GM19025 (cell line): ENCODE measurements around the gene MYMK.

ENCODE experiments used
- ATAC-seq: cut with Tn5 transposase; IDR thresholded peaks from one replicate; pipeline ENCODE4 v1.9.1; 2021; ENCODE audit warnings: mild to moderate bottlenecking, low read depth, moderate library complexity; ENCODE audit not compliant: unreplicated experiment

Gene MYMK

DNA sequence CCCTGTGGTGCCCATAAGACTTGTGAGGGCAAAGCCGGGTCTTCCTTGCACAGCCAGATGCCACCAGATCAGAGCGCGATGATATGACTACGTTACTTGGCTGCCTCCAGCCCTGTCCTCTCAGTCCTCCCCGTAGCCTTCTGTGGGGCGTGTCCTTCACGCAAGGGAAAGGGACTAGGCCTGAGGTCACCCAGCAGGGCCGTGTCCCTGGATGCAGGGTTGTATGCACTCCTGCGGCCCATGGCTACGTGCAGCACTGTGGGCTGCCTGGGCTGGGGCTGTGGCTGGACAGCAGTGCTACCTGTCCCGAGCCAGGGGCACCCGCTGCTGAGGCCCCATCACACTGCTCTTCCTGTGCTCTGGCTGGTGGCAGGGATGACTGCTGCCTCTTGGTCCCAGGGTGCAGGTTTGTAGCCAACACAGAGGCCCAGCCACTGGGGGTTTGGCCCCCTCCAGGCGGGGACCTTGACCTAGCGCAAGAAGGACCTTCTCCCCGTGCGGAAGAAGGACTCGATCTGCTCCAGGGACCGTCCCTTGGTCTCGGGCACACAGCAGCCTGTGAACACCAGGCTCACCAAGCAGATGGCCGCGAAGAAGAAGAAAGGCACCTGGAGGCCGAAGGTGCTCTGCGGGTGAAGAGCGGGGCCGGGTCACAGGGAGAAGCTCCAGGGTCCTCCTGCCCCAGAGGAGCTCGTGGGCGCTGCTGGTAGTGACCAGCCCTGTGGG is 53.0 kb downstream of the MYMK start:
- no peak for ATAC-seq

DNA sequence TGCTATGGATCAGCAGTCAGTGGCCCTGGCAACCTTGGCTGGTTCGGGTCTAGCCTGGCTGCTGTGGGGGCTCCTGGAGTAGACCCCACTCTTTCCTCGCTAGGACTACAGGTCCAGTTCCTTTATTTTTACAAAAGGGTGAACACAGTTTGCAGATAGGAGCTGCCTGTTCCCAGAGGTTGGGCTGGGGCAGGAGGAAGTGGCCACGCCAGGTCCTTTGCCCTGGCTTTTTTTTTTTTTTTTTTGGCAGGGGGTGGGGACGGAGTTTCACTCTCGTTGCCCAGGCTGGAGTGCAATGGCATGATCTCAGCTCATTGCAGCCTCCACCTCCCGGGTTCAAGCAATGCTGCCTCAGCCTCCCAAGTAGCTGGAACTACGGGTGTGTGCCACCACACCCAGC is 53.8 kb downstream of the MYMK start:
- ATAC-seq = no peak

DNA sequence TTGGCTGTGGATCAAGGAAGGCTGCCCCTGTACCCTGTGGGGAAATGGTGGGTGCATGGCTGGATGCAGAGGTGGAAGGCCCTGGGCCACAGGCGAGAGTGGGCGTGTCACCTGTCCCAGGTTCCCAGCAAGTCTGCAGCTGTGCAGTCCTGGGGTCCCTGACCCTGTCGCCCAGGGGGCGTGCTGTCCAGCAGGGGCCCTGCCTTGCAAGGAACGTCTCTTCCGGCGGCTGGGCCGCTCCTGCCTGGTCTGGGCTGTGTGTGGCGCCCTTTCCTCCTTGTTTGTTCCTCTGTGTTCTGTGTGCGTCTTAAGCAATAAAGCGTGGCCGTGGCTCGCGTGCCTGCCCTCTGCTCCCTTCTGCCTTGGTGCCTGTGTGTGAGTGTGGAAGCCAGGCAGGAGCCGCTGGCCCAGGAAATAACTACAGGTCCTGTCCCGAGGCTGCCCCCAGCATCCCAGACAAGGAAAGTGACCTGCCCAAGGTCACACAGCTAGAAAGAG is 54.3 kb downstream of the MYMK start:
- no peak for ATAC-seq

DNA sequence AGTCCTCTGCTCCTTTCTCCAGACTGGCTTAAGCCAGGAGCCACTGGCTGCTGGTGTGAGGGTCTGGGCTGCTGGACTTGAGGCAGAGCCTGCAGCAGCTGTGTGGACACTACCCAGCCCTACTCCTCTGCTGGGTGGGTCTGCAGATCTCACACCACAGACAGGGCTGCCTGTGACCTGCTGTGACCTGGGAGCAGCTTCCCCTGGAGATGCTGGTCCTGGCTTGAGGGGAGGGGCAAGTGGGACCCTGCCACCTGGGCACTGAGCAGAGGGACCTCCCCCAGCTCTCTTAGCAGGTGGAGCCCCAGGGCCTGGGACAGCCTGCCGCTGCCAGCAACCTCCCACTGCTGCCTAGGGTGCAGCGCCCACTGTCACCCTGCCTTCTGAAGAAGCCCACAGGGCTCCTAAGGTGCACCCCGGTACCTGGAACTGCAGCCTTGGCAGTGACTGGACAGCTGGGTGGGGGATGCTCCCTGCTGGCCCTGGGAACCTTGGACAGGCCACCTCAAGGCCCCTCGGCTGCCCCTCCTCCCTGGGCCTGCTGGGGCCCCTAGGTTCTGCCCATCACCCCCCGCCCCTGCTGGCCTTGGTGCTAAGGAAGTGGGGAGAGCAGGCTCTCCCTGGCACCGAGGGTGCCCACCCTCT is 55.9 kb downstream of the MYMK start:
- ATAC-seq = no peak

DNA sequence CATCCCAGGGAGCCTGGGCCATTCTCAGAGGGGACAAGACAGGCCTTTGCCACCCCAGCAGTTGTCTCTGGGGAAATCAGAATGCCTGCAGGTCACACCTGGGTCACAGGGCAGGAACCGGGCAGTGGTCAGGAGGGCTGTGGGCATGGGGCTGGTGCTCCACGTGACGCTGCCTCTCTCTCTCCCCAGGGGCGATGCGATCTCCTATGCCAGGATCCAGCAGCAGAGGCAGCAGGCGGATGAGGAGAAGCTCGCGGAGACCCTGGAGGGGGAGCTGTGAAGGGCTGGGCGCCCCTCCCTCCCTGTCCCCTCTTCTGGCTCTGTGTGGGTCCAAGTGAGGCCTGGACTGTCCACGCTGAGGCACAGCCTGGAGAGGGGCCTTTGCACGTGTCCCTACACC is 56.4 kb downstream of the MYMK start:
- ATAC-seq = no peak

DNA sequence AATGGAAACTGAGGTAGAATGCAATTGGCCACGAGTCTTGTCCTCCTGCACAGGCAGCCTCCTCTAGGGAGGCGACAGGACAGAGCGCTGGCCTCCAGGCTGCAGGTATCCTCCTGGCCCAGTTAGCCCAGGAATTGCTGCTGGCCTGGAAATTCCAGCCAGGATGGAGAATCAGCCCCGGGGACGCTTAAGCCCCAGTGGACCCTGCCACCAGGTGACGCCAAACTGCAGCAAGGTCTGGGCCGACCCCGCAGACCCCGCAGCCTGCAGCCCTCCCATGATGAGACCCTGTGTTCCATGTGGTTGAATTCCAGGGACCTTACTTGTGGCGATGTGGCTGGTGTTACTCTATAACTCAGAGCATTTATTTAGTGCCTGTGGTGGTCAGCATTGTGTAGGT is 57.7 kb downstream of the MYMK start:
- no peak for ATAC-seq

DNA sequence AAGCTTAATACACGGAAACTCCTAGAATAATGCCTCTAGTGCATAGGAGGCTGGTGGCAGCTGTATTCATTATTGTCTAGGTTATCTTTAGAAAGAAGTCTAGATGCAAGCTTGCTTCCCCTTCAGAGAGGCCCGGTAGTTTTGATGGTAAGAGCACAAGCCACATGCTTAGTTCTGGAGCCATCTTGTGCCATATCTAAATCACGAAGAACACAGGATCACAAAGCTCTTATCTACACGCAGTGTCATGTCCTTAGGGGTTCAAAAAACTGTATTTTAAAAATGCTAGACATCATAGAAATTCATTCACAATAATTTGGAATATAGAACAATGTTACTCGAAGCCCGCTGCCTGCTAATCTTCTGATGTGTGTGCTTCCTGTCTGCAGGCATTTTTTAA is 58.8 kb downstream of the MYMK start:
- no peak for ATAC-seq

DNA sequence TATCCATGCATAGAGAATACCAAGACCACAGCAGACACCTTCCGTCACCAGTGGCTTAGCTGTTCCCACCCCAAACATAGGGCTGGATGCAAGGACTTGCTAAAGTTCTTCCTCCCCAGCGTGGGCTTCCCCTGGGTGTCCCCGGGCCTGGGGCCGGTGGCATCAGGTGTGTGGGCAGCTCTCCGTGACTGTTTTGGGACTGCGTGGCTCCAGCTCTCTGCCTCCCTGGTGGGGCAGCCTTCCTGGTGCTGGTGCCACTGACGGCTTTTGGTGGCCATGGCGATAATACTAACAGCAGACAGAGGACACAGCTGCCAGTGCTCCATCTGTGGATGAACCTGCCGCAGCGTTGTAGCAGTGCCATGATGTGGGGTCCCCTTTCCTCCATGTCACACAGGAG is 60.1 kb downstream of the MYMK start:
- ATAC-seq = no peak
